Gastroesophageal sphincter (tissue), 3 donors: ENCODE results near the gene C1orf198.

Experiments used
- CTCF ChIP-seq, 4 experiments: fragments of 200-600 bp in 2 of 4; fragments of 450-650 bp in 2 of 4; sonication (generic) in 1 of 4; IDR thresholded peaks; one replicate each; pipeline ENCODE4 v1.5.1; 2017 to 2019; ENCODE audit warnings: antibody characterized with exemption in 4 of 4, mild to moderate bottlenecking in 2 of 4, moderate library complexity in 2 of 4
- POLR2A ChIP-seq, 2 donors: fragments of 450-650 bp; IDR thresholded peaks; one replicate each; pipeline ENCODE4 v1.6.1; 2017; ENCODE audit warnings: antibody characterized with exemption in 2 of 2, mild to moderate bottlenecking in 2 of 2, moderate library complexity in 1 of 2
- POLR2AphosphoS5 ChIP-seq: sonication (generic); formaldehyde crosslinking; IDR thresholded peaks from one replicate; pipeline ENCODE4 v1.6.1; 2017; ENCODE audit warnings: antibody characterized with exemption

GRCh38 chr1:230797376-230797920 lies 70.9 kb downstream of the C1orf198 start:
- TF ChIP-seq POLR2AphosphoS5: no peak
- TF ChIP-seq CTCF (IDR thresholded peaks at IDR 0.05): no peak
- no peak for TF ChIP-seq POLR2A (IDR thresholded peaks at IDR 0.05)
